Measurements from ENCODE around the gene MCRIP1. TPM values are rescaled to one million over a fixed set of nuclear protein-coding genes. Genes with fewer than 3 reads are reported as not detected.
"Not testable (repeated sequence)": the region's sequence is repeated elsewhere in the genome, so short reads cannot be mapped to it uniquely, and the experiment has no call there.

Gene MCRIP1
- total RNA-seq, 2 experiments from 2014 or later = 55.1 to 56.5 TPM

DNA sequence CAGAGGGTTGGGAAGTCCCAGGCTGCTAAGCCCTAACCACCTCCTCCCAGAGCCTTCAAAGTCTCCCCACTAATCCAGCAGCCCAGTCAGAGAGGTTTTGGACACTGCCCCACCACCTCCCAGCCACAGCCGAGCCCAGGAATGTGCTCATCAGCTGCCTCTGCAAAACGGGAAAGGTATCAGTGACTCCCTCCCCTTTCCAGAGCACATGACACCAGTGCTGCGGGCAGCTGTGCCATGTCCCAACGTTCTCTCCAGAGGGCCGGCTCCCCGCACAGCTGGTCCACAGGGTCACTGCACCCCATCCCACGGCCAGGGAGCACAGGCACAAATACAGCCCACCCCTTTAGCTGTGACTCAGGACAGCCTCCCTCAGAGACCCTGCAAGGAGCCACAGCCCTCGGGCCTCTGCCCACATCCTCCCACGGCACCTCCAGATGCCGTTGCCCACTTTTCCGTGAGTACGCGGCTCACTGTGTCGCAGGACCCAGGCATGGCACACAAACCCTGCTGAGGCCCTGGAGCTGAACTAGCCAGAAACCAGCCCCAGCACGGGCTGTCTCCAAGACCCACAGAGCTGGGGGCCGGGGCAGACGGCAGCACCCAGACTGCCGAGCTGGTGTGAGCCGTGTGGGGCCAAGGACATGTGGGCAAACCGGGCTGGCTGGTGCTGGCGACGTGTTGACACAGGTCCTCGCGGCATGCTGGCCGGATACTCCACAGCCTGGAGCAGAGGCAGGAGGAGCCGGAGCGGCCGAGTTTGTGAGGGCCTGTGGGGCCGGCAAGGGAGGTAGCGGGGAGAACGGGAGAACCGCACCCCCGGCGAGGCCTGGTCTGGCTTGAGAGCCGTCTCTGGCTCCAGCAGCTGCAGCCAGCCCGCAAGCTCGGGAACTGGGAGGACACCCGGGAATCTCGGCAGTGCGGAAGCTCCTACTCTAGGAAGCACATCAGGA lies 8.0 kb upstream of the MCRIP1 start:
- Mint-ChIP-seq H3K9me3 (no peaks in the 10 kb centered on the region), H3K27me3 (no peaks in the 10 kb centered on the region), H3K4me1 (ENCODE audit: low read depth) (no peaks in the 10 kb centered on the region), H3K36me3 (ENCODE audit: low read depth) (peaks cover 16% of the 10 kb centered on the region), H3K27ac (no peak overlapping the region), H3K4me3 (no peak overlapping the region)
- intact Hi-C loops (cut with micrococcal nuclease) = no loop called here
- no peak for ATAC-seq
- CTCF ChIA-PET = no interaction called here
- POLR2A ChIA-PET = interaction anchor here (0.8 to 5.7 kb wide), 6 partner anchors 13 to 106 kb away, joined by 3 to 35 read pairs (median 4); no protein-coding TSS in a partner anchor
- no peak for TF ChIP-seq CTCF (IDR thresholded peaks at IDR 0.05)
- DNase-seq = no peak

DNA sequence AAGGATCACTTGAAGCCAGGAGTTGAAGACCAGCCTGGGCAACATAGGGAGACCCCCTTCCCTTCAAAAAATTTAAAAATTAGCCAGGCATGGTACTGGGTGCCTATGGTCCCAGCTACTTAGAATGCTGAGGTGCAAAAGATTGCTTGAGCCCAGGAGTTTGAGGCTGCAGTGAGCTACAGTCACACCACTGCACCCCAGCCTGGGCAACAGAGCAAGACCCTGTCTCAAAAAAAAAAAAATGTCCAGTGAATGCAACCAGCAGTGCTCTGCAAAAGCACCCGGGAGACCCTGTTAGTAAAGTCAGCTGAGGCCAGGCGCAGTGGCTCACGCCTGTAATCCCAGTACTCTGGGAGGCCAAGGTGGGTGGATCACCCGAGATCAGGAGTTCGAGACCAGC lies 7.0 kb upstream of the MCRIP1 start:
- H3K4me1 Mint-ChIP-seq (ENCODE audit: low read depth); intact Hi-C loops (cut with micrococcal nuclease); H3K27ac Mint-ChIP-seq; CTCF ChIA-PET; H3K4me3 Mint-ChIP-seq; ATAC-seq; H3K9me3 Mint-ChIP-seq; H3K27me3 Mint-ChIP-seq; DNase-seq: not testable (repeated sequence)
- POLR2A ChIA-PET = interaction anchor here (0.6 kb wide), 1 partner anchor 196 kb away, joined by 3 read pairs; no protein-coding TSS in a partner anchor
- H3K36me3 Mint-ChIP-seq (ENCODE audit: low read depth) = peaks cover 15% of the 10 kb centered on the region

GRCh38 chr17:81839301-81839700 lies 6.2 kb upstream of the MCRIP1 start:
- POLR2A ChIA-PET = interaction anchor here (0.6 kb wide), 1 partner anchor 22 kb away, joined by 3 read pairs; no protein-coding TSS in a partner anchor
- intact Hi-C loops (cut with micrococcal nuclease) = no loop called here
- ATAC-seq (no peak), DNase-seq (no peak)
- Mint-ChIP-seq H3K36me3 (ENCODE audit: low read depth) (peaks cover 9% of the 10 kb centered on the region), H3K27me3 (no peaks in the 10 kb centered on the region), H3K9me3 (no peaks in the 10 kb centered on the region), H3K27ac (no peak overlapping the region), H3K4me1 (ENCODE audit: low read depth) (peaks cover 3% of the 10 kb centered on the region), H3K4me3 (no peak overlapping the region)
- CTCF ChIA-PET = no interaction called here
- TF ChIP-seq CTCF (IDR thresholded peaks at IDR 0.05) = no peak

DNA sequence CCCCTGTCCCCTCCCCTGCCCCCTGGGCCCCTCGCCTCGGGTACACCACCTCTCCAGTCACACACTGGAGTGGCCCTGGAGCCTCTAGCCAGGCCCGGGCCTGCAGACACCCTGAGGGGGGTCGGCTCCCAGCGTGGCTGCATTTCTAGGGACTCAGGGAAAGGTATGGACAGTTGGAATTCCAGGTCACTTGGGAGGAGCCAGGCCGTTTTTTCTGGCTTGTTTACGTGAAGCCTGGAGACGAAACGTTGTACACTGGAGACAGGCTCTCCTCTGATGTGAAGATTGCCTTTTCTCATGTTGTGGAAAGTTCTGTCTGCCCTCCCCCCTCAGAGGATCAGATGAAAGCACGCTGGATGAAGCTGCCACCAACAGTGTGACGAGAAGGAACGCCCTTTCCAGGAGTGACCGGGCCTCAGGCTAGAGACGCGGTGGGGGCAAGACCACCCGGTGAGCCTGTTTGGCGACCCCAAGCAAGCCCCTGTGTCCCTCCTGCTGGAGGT lies 5.7 kb upstream of the MCRIP1 start:
- intact Hi-C loops (cut with micrococcal nuclease) = no loop called here
- Mint-ChIP-seq H3K4me1 (ENCODE audit: low read depth) (peaks cover 3% of the 10 kb centered on the region), H3K4me3 (no peak overlapping the region), H3K36me3 (ENCODE audit: low read depth) (peaks cover 7% of the 10 kb centered on the region), H3K9me3 (no peaks in the 10 kb centered on the region), H3K27ac (no peak overlapping the region), H3K27me3 (no peaks in the 10 kb centered on the region)
- TF ChIP-seq CTCF (IDR thresholded peaks at IDR 0.05) = no peak
- ATAC-seq (no peak), DNase-seq (no peak)
- ChIA-PET CTCF (no interaction called here), POLR2A (interaction anchor here (0.6 kb wide), 1 partner anchor 21 kb away, joined by 3 read pairs; no protein-coding TSS in a partner anchor)

DNA sequence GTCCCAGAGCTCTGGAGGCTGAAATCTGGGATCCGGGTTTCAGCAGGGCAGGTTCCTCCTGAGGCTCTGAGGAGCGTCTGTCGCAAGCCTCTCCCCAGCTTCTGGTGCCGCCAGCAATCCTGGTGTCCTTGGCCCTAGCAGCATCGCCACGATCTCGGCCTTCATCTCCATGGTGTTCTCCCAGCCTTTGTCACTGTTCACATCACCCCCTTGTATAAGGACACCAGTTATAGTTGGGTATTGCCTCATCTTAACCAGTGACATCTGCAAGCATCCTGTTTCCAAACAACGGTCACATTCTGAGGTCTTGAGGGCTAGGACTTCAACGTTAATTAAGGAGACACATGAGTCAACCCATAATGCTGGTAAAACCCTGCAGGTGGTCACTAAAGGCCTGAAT lies 4.5 kb upstream of the MCRIP1 start:
- no peaks in the 10 kb centered on the region for H3K27me3 Mint-ChIP-seq
- H3K27ac Mint-ChIP-seq = no peak overlapping the region
- CTCF ChIA-PET = no interaction called here
- no peak for TF ChIP-seq CTCF (IDR thresholded peaks at IDR 0.05)
- intact Hi-C loops (cut with micrococcal nuclease) = no loop called here
- H3K9me3 Mint-ChIP-seq = no peaks in the 10 kb centered on the region
- no peak overlapping the region for H3K4me3 Mint-ChIP-seq
- no peaks in the 10 kb centered on the region for H3K36me3 Mint-ChIP-seq (ENCODE audit: low read depth)
- DNase-seq = no peak
- no peak for ATAC-seq
- peaks cover 3% of the 10 kb centered on the region for H3K4me1 Mint-ChIP-seq (ENCODE audit: low read depth)
- POLR2A ChIA-PET = interaction anchor here (0.6 to 0.7 kb wide), 3 partner anchors 9 to 22 kb away, joined by 3 read pairs; no protein-coding TSS in a partner anchor

All from activated CD8-positive, alpha-beta T cell treated with anti-CD3 and anti-CD28 coated beads for 36 hours (primary cell).